HepG2 (cell line): ENCODE measurements around the gene TBC1D24. TPM values are rescaled to one million over a fixed set of nuclear protein-coding genes. Genes with fewer than 3 reads are reported as not detected.

Experiments used
- CAMTA2 ChIP-seq: sonication (generic); formaldehyde crosslinking; IDR thresholded peaks from 2 replicates; pipeline ENCODE4 v1.4.0; 2020; ENCODE audit warnings: mild to moderate bottlenecking, missing genetic modification reagents, borderline replicate concordance
- DBP ChIP-seq: sonication (generic); formaldehyde crosslinking; IDR thresholded peaks from 2 replicates; pipeline ENCODE4 v1.4.0; 2020; ENCODE audit warnings: missing genetic modification reagents; ENCODE audit errors: not compliant biosample characterization
- KLF16 ChIP-seq, 2 experiments: sonication (generic) in 1 of 2; formaldehyde crosslinking in 1 of 2; IDR thresholded peaks; 2 replicates each; pipeline versions ENCODE4 v1.6.1 to v1.8.0; 2016 to 2023; ENCODE audit warnings: missing genetic modification reagents in 2 of 2, missing compliant biosample characterization in 1 of 2
- MTF1 ChIP-seq: sonication (generic); formaldehyde crosslinking; IDR thresholded peaks from 2 replicates; pipeline ENCODE4 v1.5.0; 2020; ENCODE audit warnings: missing genetic modification reagents
- POGK ChIP-seq: sonication (generic); formaldehyde crosslinking; conservative IDR thresholded peaks from 2 replicates; pipeline ENCODE4 v1.8.0; 2022; ENCODE audit warnings: mild to moderate bottlenecking, moderate library complexity, missing genetic modification reagents
- SIN3A ChIP-seq: IDR thresholded peaks from 2 replicates; pipeline ENCODE4 v1.6.1; 2011; ENCODE audit warnings: low read depth, mild to moderate bottlenecking, control low read depth, low read length, borderline replicate concordance
- SP140L ChIP-seq: sonication (generic); formaldehyde crosslinking; IDR thresholded peaks from 2 replicates; pipeline ENCODE4 v1.4.0; 2020; ENCODE audit warnings: missing genetic modification reagents, borderline replicate concordance
- ZNF432 ChIP-seq: sonication (generic); formaldehyde crosslinking; IDR thresholded peaks from 2 replicates; pipeline ENCODE4 v1.5.0; 2020; ENCODE audit warnings: missing genetic modification reagents, mild to moderate bottlenecking, borderline replicate concordance
- ZNF552 ChIP-seq: sonication (generic); formaldehyde crosslinking; IDR thresholded peaks from 2 replicates; pipeline ENCODE4 v1.9.0; 2022; ENCODE audit warnings: missing genetic modification reagents, mild to moderate bottlenecking, borderline replicate concordance
- polyA plus RNA-seq, 8 experiments: library from polyadenylated mRNA; depleted of rRNA in 3 of 8; stranded (reverse) in 7 of 8; unstranded in 1 of 8; fragments of >200 nt; fragmentation: Illumina TruSeq in 4 of 8; extraction: Trizol in 4 of 8; gene quantifications; 2 replicates each; pipeline versions ENCODE4 v1.2.1 to v1.2.3, GENCODE V29; 2011 to 2016; ENCODE audit warnings: low read depth in 4 of 8, missing spikeins in 1 of 8, mixed read lengths in 1 of 8; ENCODE audit not compliant: insufficient read depth in 1 of 8
- total RNA-seq, 5 experiments: library from RNA; depleted of rRNA; stranded (reverse); fragments of >200 nt; fragmentation: Illumina TruSeq; extraction: Trizol; gene quantifications; 2 replicates each; pipeline ENCODE4 v1.2.3, GENCODE V29; 2016; ENCODE audit warnings: low read depth in 1 of 5
- TF ChIP-seq, protein P1 (sequence below): sonication (generic); formaldehyde crosslinking; IDR thresholded peaks from 2 replicates; pipeline ENCODE4 v1.4.0; 2020; ENCODE audit warnings: missing genetic modification reagents
- TF ChIP-seq, protein P2 (sequence below): sonication (generic); formaldehyde crosslinking; conservative IDR thresholded peaks from 2 replicates; pipeline ENCODE4 v1.8.1; 2023; ENCODE audit warnings: missing genetic modification reagents

TBC1D24 gene
- total and polyA plus RNA-seq, 2 of the 13 experiments (the other 11 are each of a cell fraction or from before 2014, with no cell fraction given): 7.7 to 13.7 TPM

DNA sequence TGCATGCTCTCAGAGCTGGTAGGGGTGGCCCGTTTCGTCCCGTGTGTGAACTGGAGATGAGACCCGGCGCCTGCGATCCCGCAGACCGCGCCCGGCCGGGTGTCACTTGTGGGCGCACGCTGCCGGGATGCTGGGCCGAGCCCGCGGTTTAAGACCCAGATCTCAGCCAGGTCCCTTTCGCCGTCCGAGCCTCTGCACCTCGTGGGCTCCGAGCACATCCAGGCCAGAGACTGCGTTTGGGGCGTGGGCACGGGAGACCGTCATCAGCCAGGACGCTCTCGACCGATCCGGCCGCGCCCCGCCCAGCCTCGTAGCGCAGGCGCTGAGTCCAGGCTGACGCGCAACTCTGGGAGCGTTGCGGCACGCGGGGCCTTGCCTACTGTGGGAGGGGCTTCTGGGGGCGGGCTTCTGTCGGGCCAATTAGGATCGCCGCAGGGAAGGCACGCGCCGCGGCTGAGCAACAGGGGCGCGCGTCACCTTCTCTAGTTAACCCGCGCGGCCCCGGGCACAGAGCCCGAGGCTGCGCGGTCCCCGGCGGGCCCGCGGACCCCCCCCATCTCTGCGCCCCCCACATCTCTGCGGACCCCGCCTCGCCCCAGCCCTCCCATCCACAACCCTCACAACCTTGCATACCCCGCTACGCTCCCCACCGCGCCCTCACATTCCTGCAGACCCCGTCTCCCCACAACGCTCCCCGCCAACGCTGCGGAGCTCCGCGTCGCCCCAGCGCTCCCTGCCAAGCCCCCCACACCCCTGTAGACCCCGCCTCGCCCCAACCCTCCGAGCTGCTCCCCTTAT, 57.0 kb downstream of the TBC1D24 start (continued):
- TF ChIP-seq, protein P1, sequence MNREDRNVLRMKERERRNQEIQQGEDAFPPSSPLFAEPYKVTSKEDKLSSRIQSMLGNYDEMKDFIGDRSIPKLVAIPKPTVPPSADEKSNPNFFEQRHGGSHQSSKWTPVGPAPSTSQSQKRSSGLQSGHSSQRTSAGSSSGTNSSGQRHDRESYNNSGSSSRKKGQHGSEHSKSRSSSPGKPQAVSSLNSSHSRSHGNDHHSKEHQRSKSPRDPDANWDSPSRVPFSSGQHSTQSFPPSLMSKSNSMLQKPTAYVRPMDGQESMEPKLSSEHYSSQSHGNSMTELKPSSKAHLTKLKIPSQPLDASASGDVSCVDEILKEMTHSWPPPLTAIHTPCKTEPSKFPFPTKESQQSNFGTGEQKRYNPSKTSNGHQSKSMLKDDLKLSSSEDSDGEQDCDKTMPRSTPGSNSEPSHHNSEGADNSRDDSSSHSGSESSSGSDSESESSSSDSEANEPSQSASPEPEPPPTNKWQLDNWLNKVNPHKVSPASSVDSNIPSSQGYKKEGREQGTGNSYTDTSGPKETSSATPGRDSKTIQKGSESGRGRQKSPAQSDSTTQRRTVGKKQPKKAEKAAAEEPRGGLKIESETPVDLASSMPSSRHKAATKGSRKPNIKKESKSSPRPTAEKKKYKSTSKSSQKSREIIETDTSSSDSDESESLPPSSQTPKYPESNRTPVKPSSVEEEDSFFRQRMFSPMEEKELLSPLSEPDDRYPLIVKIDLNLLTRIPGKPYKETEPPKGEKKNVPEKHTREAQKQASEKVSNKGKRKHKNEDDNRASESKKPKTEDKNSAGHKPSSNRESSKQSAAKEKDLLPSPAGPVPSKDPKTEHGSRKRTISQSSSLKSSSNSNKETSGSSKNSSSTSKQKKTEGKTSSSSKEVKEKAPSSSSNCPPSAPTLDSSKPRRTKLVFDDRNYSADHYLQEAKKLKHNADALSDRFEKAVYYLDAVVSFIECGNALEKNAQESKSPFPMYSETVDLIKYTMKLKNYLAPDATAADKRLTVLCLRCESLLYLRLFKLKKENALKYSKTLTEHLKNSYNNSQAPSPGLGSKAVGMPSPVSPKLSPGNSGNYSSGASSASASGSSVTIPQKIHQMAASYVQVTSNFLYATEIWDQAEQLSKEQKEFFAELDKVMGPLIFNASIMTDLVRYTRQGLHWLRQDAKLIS (CRISPR knock-in tag): no peak
- TF ChIP-seq DBP (no peak), KLF16 (CRISPR knock-in tag; IDR thresholded peaks at IDR 0.05) (peak in 1 of 2 experiments; percentile 59; a peak in 1 of 4 replicates), SIN3A (peak; percentile 65; the same call in 1 of the 2 replicates), MTF1 (0 out of 2 replicates have a peak, but pooled peaks have one; percentile 18), POGK (peak; percentile 42; the same call in 1 of the 2 replicates), ZNF552 (CRISPR knock-in tag) (no peak), CAMTA2 (CRISPR knock-in tag) (peak; percentile 72; the same call in 1 of the 2 replicates), SP140L (CRISPR knock-in tag) (no peak), ZNF432 (CRISPR knock-in tag) (no peak)
- TF ChIP-seq, protein P2, sequence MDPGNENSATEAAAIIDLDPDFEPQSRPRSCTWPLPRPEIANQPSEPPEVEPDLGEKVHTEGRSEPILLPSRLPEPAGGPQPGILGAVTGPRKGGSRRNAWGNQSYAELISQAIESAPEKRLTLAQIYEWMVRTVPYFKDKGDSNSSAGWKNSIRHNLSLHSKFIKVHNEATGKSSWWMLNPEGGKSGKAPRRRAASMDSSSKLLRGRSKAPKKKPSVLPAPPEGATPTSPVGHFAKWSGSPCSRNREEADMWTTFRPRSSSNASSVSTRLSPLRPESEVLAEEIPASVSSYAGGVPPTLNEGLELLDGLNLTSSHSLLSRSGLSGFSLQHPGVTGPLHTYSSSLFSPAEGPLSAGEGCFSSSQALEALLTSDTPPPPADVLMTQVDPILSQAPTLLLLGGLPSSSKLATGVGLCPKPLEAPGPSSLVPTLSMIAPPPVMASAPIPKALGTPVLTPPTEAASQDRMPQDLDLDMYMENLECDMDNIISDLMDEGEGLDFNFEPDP (CRISPR knock-in tag): no peak
